ENCODE data around the gene ALCAM. TPM values are rescaled to one million over a fixed set of nuclear protein-coding genes. Genes with fewer than 3 reads are reported as not detected.

Gene ALCAM
- total RNA-seq, 4 donors from 2014 or later = 9.4 to 25.9 (median 16.6) TPM

DNA sequence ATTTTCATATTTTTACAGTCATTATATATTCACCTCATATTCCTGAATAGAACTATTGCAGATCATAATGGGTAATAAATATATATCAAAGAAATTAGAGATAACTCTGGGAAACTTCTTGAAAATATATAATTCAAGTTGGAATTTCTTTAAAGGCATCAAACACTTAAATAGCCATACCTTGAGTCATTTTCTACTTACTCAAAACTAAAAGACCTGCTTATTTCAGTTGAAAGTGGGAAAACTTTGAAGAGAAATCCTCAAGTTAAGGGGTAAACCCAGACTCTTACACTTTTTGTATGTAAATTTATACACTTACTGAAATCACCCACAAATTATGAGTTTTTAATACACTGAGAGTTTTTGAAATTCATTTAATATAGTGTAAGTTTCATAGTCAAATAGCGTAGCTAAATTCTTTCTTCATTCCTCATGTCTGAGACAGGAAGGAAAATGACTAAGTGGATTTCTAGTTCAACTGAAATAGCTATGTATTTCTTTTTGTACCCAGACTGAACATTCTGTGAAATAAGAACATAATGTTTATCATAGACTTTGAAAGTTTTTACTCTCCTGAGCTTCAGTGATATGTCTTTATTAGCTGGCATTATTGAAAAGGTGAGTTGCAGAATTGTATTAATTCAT lies 4.6 kb upstream of the ALCAM start:
- Histone ChIP-seq H3K4me3 (no peak overlapping the region), H3K36me3 (no peaks in the 10 kb centered on the region), H3K9me3 (no peaks in the 10 kb centered on the region), H3K27me3 (peaks cover 5% of the 10 kb centered on the region), H3K27ac (no peak overlapping the region), H3K4me1 (peaks cover 0 to 20% (median 14%) of the 10 kb centered on the region in 4 donors)
- TF ChIP-seq, protein P1, sequence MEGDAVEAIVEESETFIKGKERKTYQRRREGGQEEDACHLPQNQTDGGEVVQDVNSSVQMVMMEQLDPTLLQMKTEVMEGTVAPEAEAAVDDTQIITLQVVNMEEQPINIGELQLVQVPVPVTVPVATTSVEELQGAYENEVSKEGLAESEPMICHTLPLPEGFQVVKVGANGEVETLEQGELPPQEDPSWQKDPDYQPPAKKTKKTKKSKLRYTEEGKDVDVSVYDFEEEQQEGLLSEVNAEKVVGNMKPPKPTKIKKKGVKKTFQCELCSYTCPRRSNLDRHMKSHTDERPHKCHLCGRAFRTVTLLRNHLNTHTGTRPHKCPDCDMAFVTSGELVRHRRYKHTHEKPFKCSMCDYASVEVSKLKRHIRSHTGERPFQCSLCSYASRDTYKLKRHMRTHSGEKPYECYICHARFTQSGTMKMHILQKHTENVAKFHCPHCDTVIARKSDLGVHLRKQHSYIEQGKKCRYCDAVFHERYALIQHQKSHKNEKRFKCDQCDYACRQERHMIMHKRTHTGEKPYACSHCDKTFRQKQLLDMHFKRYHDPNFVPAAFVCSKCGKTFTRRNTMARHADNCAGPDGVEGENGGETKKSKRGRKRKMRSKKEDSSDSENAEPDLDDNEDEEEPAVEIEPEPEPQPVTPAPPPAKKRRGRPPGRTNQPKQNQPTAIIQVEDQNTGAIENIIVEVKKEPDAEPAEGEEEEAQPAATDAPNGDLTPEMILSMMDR (IDR thresholded peaks at IDR 0.05) = no peak
- TF ChIP-seq POLR2AphosphoS5 (IDR thresholded peaks at IDR 0.05) (no peak), EP300 (IDR thresholded peaks at IDR 0.05; ENCODE audit: low read depth) (no peak)
- in situ Hi-C loops (cut with MboI; ENCODE audit: low pct_ligation_motif_present in 1 of 4, low pct_unique_long_range_greater_than_20kb in 1 of 4, low sequenced_read_pairs in 3 of 4) (loop anchor here in 1 of 4 donors (25.0 kb wide), 1 partner anchor 750 kb away; no protein-coding TSS in a partner anchor), intact Hi-C loops (cut with DNase I; ENCODE audit: low total_unique reads) (no loop called here)
- 71 to 82% methylated on average over 1 of the region's 1 CpG for WGBS, 2 donors (ENCODE audit: low coverage in 1 of 2)
- no peak for DNase-seq

DNA sequence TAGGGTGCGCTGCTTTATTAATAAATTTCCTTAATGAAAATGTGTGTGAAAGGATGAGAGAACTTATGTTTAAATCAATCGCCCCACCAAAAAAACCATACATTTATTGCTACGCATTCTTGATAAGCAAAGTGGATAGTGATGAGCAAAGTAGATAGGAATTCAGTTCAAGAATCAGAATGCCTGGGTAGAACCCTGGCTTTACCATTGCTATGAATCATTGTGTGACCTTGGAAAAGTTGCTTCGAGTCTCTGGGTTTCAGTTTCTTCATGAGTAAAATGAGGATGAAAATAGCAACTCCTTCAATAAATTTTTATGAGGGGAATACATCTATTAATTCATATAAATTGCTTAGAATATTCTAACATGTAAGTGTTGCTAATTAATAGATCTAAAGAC lies 2.6 kb upstream of the ALCAM start:
- intact Hi-C loops (cut with DNase I; ENCODE audit: low total_unique reads) = no loop called here
- Histone ChIP-seq H3K27ac (no peak overlapping the region), H3K9me3 (no peaks in the 10 kb centered on the region), H3K36me3 (no peaks in the 10 kb centered on the region), H3K4me1 (peaks cover 0 to 31% (median 20%) of the 10 kb centered on the region in 4 donors), H3K27me3 (peaks cover 5% of the 10 kb centered on the region), H3K4me3 (no peak overlapping the region)
- in situ Hi-C loops (cut with MboI; ENCODE audit: low pct_ligation_motif_present in 1 of 4, low pct_unique_long_range_greater_than_20kb in 1 of 4, low sequenced_read_pairs in 3 of 4) = loop anchor here in 1 of 4 donors (25.0 kb wide), 1 partner anchor 752 kb away; no protein-coding TSS in a partner anchor
- 80% methylated on average over 4 of the region's 4 CpGs for WGBS, 2 donors (ENCODE audit: low coverage in 1 of 2)
- TF ChIP-seq, protein P1 (IDR thresholded peaks at IDR 0.05) = no peak
- TF ChIP-seq POLR2AphosphoS5 (IDR thresholded peaks at IDR 0.05) = no peak
- no peak for TF ChIP-seq EP300 (IDR thresholded peaks at IDR 0.05; ENCODE audit: low read depth)
- TF ChIP-seq POLR2A (IDR thresholded peaks at IDR 0.05) = no peak
- DNase-seq = no peak

DNA sequence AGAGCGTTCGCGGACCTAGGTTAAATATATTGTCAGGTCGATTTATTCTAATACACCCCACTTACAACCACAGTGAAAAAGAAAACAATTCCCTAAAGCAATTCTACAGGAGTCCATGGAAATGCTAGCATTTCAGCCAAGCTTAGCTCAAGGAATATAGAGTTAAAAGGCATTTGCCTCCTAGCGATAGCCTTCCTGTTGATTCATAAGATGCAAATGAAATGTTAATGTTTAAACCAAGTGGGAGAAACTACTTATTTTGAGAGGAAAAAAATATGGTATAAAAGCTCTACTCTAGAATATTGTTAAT lies 1.7 kb upstream of the ALCAM start:
- Histone ChIP-seq H3K36me3 (no peaks in the 10 kb centered on the region), H3K27ac (no peak overlapping the region), H3K4me3 (no peak overlapping the region), H3K9me3 (no peaks in the 10 kb centered on the region), H3K27me3 (peaks cover 5% of the 10 kb centered on the region), H3K4me1 (peaks cover 0 to 36% (median 21%) of the 10 kb centered on the region in 4 donors)
- in situ Hi-C loops (cut with MboI; ENCODE audit: low pct_ligation_motif_present in 1 of 4, low pct_unique_long_range_greater_than_20kb in 1 of 4, low sequenced_read_pairs in 3 of 4) (loop anchor here in 1 of 4 donors (25.0 kb wide), 1 partner anchor 753 kb away; no protein-coding TSS in a partner anchor), intact Hi-C loops (cut with DNase I; ENCODE audit: low total_unique reads) (no loop called here)
- WGBS, 2 donors (ENCODE audit: low coverage in 1 of 2) = 49 to 62% methylated on average over 5 of the region's 5 CpGs
- DNase-seq = no peak
- TF ChIP-seq POLR2AphosphoS5 (IDR thresholded peaks at IDR 0.05) = no peak
- no peak for TF ChIP-seq EP300 (IDR thresholded peaks at IDR 0.05; ENCODE audit: low read depth)
- TF ChIP-seq POLR2A (IDR thresholded peaks at IDR 0.05) = no peak
- TF ChIP-seq, protein P1 (IDR thresholded peaks at IDR 0.05) = no peak

DNA sequence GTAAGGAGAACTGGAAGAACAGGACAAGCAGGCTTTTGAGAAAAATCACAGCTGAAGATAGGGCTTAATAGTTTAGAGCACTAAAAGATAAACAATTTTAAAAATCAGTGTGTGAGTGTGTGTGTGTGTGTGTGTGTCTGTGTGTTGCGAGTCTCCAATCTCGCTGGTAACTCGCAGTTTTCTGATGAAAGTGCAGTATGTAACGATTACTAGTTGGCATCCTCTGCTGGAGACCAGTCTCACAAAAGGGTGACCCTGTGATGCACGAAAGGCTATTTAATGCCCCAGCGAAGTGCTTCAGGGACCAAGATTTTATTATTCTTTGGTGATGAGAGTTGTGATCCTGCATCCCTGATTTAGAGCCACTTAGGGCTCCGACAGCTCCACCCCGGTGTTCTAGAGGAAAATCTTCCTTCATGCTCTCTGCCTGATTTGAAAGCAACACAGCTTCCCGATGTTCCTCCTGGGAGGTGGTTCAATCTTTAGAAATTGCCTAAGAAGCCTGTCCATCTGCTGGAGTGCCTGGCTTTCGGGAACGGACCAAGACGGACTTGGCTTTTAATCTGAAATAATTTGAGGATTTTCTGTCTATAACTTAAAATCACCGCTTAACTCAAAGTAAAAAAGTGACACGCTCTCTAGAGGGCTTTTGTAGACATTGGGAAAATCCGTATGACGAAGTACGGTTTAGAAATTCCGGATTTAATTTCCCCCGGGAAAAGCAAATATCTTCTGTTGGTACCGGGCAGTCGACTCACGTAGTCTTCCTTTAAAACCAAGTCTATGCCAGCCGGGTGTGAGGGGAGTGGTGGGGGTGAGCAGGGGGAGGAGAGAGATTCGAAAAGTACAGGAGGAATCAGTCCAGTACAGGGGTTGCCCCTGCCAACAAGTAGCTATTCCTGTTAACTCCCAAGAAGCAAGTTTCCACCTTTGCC lies 1.1 kb upstream of the ALCAM start:
- H3K27me3 ChIP-seq = peaks cover 11% of the 10 kb centered on the region
- peaks cover 0 to 42% (median 23%) of the 10 kb centered on the region in 4 donors for H3K4me1 ChIP-seq
- peak overlapping the region; percentile 21 to 78 (median 60) for H3K4me3 ChIP-seq
- 4 to 5% methylated on average over 19 to 24 of the region's 24 CpGs for WGBS, 2 donors (ENCODE audit: low coverage in 1 of 2)
- no peak for DNase-seq
- in situ Hi-C loops (cut with MboI; ENCODE audit: low pct_ligation_motif_present in 1 of 4, low pct_unique_long_range_greater_than_20kb in 1 of 4, low sequenced_read_pairs in 3 of 4) = loop anchor here in 1 of 4 donors (25.0 kb wide), 1 partner anchor 753 kb away; no protein-coding TSS in a partner anchor
- intact Hi-C loops (cut with DNase I; ENCODE audit: low total_unique reads) = no loop called here
- no peaks in the 10 kb centered on the region for H3K36me3 ChIP-seq
- peak overlapping the region; percentile 83 to 91 (median 89) for H3K27ac ChIP-seq
- H3K9me3 ChIP-seq = no peaks in the 10 kb centered on the region
- TF ChIP-seq POLR2A (IDR thresholded peaks at IDR 0.05) (no peak), POLR2AphosphoS5 (IDR thresholded peaks at IDR 0.05) (no peak), EP300 (IDR thresholded peaks at IDR 0.05; ENCODE audit: low read depth) (no peak)
- TF ChIP-seq, protein P1 (IDR thresholded peaks at IDR 0.05) = no peak

Measured in transverse colon (tissue), 4 donors.